Omental fat pad (tissue), 4 donors: Measurements from ENCODE around the gene ITFG2. TPM values are rescaled to one million over a fixed set of nuclear protein-coding genes. Genes with fewer than 3 reads are reported as not detected.

Source experiments
- ATAC-seq: fragments of 150-250 bp; one replicate; pipeline ENCODE4 v1.9.1; 2016; ENCODE audit warnings: mild to moderate bottlenecking, moderate library complexity; ENCODE audit not compliant: low FRiP score
- DNase-seq: peaks from one replicate; pipeline ENCODE4 v3.0.0-alpha.2; 2019; ENCODE audit warnings: low spot score
- total RNA-seq, 4 donors: library from RNA; depleted of rRNA; stranded (reverse); fragments of >200 nt; gene quantifications; one replicate each; pipeline ENCODE4 v1.1.0, GENCODE V29; 2016
- TF ChIP-seq, protein P1 (sequence below), 3 donors: fragments of 450-650 bp; IDR thresholded peaks; one replicate each; pipeline ENCODE4 v1.5.1; 2016 to 2017; ENCODE audit warnings: antibody characterized with exemption in 3 of 3, mild to moderate bottlenecking in 3 of 3, moderate library complexity in 2 of 3

The ITFG2 gene
- total RNA-seq, 4 donors from 2014 or later, result 23.4 to 40.5 (median 29.0) TPM

DNA sequence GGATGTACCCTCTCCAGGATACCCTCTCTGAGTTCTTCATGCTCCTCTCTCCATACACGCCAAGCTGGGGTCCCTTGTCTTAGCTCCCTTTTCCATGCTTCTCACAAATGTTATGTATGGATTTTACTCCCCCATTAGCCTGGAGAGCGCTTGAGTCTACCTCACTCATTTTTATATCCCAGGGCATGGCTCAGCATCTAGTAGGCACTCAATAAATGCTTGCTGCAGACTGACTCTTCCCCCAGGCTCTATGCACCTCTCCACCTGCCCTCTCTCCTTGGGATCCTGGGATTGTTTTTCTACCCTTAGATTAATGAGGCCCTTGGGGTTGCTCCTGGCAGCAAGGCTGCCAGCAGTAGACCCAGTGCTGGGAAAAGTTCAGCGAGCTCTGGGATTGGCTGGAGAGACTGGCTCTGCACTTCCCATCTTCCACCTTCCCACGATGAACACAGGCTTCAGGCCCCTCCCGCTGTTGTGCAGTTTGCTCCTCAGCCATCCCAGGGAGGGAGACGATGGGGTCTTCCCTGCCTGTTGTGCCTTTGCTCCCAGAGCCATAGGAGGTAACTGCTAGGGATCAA, 20.2 kb downstream of the ITFG2 start:
- TF ChIP-seq, protein P1, sequence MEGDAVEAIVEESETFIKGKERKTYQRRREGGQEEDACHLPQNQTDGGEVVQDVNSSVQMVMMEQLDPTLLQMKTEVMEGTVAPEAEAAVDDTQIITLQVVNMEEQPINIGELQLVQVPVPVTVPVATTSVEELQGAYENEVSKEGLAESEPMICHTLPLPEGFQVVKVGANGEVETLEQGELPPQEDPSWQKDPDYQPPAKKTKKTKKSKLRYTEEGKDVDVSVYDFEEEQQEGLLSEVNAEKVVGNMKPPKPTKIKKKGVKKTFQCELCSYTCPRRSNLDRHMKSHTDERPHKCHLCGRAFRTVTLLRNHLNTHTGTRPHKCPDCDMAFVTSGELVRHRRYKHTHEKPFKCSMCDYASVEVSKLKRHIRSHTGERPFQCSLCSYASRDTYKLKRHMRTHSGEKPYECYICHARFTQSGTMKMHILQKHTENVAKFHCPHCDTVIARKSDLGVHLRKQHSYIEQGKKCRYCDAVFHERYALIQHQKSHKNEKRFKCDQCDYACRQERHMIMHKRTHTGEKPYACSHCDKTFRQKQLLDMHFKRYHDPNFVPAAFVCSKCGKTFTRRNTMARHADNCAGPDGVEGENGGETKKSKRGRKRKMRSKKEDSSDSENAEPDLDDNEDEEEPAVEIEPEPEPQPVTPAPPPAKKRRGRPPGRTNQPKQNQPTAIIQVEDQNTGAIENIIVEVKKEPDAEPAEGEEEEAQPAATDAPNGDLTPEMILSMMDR (IDR thresholded peaks at IDR 0.05), result no peak
- no peak for DNase-seq
- no peak for ATAC-seq

DNA sequence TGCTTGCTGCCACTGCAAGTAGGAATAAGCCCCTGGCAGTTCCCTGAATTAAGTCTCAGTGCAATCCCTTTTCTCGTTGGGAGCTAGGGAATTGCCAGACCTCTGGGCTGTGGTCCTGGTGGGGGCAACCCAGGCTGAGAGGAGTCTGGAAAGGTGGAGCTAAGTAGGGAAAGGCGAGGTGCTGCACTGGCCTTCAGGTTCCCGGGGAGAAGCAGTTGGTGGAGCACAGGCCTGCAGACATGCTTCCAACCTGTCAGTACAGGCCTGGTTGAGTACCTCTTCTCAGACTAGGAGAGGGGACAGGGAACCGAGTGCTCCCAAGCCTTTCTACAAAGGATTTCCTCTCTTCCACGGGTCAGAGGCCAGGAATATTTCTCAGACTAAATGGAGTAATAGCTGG, 20.9 kb downstream of the ITFG2 start:
- ATAC-seq, result no peak
- TF ChIP-seq, protein P1 (IDR thresholded peaks at IDR 0.05), result no peak

DNA sequence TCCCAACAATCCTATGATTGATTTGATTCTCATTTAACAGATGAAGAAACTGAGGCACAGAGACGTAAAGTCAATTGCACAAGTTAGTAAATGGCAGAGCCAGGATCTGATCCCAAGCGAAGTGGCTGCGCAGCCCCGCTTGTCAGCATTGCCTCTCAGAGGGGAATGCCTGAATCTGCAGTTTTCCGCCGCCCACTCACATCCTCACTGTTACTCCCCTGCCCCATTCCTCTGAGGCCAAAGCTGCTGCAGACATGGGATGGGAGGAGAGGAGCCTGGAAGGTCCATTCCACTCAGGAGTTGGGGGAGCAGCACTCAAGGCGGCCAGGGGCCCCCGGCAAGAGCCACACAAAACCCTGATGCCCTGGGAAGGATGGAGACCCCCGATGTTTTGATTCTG, 21.3 kb downstream of the ITFG2 start:
- TF ChIP-seq, protein P1 (IDR thresholded peaks at IDR 0.05), result no peak
- peak; percentile 40 for ATAC-seq
- DNase-seq, result no peak

More for the DNA sequence above, 20.9 kb downstream of the ITFG2 start:
- no peak for DNase-seq

DNA sequence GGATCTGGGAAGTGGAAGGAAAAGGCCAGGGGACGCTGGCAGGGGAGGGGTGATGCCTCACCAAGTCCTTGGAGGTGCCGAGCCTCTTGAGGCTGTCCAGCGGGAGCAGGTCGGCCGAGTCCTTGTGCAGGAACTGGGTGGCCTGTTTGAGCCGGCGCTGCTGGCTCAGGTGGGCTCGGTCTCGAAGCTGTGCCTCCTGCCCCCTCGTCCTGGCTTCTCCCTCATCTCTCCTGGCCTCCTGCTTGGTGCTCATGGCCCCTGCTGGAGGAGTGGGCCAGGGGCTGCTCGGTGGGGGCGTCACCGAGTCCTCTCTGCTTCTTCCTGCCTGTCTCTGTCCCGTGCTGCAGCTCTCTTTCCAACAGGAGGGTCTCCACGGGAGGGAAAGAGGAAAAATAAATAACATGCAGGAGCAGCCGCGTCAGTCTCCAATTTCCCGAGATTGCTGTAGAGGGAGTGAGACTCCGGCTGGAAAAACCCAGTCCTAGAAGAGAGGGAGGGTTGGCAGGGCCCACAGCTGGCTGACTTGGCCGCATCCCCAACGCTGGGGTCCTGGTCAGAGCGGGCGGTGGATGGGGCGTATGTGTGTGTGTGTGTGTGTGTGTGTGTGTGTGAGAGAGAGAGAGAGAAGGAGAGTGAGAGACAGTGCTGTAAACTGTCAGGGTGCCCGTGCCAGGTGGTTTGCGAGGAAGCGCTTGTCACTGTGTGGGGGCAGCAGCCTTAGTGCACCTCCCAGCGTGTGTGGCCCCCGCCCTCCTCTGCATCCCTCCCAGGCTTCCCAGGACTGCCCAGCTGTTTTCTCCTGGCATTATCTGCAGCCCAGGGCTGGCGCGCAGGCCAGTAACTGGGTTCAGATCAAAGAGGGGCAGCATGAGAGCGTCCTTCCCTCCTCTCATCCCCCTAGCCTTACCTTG, 22.4 kb downstream of the ITFG2 start, which contains the start of gene NRIP2:
NRIP2 (minus strand) TSS at position 455 of the 911 bp plus-strand sequence; CDS start at position 403, 52 bp downstream.
- DNase-seq, result no peak
- TF ChIP-seq, protein P1 (IDR thresholded peaks at IDR 0.05), result no peak
- ATAC-seq, result peak; percentile 74

DNA sequence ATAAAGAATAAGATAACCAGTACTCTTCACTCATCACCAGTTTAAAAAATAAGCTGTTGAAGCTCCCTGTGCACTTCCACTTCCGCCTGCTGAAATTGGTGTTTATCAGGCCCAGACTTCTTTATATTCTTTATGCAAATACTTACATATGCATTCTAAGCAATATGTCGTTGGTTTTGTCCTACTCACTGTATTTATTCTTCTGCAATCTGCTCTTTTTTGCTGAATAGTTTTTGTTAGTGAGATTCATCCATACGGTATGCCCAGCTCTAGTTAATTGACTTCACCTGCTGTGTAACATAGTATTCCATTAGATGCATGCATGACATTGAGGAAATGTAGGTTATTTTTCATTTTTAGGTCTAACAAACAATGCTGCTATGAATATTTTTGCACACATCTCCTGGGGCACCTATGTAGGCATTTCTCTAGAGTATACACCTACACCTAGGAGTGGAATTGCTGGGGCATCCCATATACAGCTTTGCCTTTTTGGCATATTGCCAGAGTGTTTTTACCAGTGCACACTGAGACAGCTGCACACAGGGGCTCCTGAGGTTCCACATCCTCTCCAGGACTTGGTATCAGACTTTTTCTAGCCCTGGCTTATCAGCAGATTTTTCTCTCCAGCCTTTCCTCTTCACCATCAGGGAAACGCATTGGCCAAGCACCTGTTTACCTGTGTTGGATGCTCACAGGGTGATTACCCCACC, 23.4 kb downstream of the ITFG2 start:
- ATAC-seq (no peak), DNase-seq (no peak)
- TF ChIP-seq, protein P1 (IDR thresholded peaks at IDR 0.05), result no peak

DNA sequence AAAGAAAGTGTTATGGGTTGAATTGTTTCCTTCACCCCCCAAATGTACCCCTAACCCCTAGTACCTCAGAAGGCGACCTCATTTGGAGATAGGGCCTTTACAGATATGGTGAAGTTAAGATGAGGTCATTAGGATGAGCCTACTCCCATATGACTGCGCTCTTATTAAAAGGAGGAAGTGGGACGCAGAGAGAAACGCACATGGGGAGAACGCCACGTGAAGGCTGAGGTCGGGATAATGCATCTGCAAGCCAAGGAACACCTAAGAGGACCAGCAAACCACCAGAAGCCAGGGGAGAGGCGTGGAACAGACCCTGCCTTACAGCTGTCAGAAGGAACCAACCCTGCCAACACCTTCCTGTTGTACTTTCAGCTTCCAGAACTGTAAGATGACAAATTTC, 24.1 kb downstream of the ITFG2 start:
- DNase-seq, result no peak
- TF ChIP-seq, protein P1 (IDR thresholded peaks at IDR 0.05), result no peak
- no peak for ATAC-seq
